KMS-11 (cell line): ENCODE results near the gene STAC3.

ENCODE experiments used
- H2AFZ ChIP-seq: fragments of 200-600 bp; sonication (generic); 2 replicates; pipeline ENCODE4 v1.6.1; 2016; ENCODE audit warnings: antibody characterized with exemption, mixed run types, low read depth
- H3K27ac ChIP-seq: fragments of 200-600 bp; sonication (generic); 2 replicates; pipeline ENCODE4 v1.6.1; 2016; ENCODE audit warnings: mild to moderate bottlenecking, mixed run types
- H3K27me3 ChIP-seq: fragments of 200-600 bp; sonication (generic); 2 replicates; pipeline ENCODE4 v1.6.1; 2017; ENCODE audit warnings: mild to moderate bottlenecking, low read depth, mixed run types, moderate library complexity; ENCODE audit not compliant: insufficient read depth
- H3K36me3 ChIP-seq: fragments of 200-600 bp; sonication (generic); 2 replicates; pipeline ENCODE4 v1.6.1; 2017; ENCODE audit warnings: mild to moderate bottlenecking, mixed run types; ENCODE audit not compliant: insufficient read depth
- H3K4me1 ChIP-seq: fragments of 200-600 bp; sonication (generic); 2 replicates; pipeline ENCODE4 v1.6.1; 2016; ENCODE audit warnings: mild to moderate bottlenecking, low read depth, mixed run types; ENCODE audit not compliant: poor library complexity, severe bottlenecking
- H3K4me2 ChIP-seq: fragments of 200-600 bp; sonication (generic); 2 replicates; pipeline ENCODE4 v1.7.0; 2016; ENCODE audit warnings: mild to moderate bottlenecking, mixed run types
- H3K4me3 ChIP-seq: fragments of 200-600 bp; sonication (generic); IDR thresholded peaks from 2 replicates; pipeline ENCODE4 v1.6.1; 2017; ENCODE audit warnings: low read depth, low read length, mixed read lengths; ENCODE audit not compliant: insufficient read depth
- H3K79me2 ChIP-seq: fragments of 200-600 bp; sonication (generic); 2 replicates; pipeline ENCODE4 v1.6.1; 2016; ENCODE audit warnings: low read depth, mixed run types; ENCODE audit not compliant: insufficient read depth
- H3K9ac ChIP-seq: fragments of 200-600 bp; sonication (generic); 2 replicates; pipeline ENCODE4 v1.6.1; 2016; ENCODE audit warnings: mild to moderate bottlenecking, mixed run types
- H4K20me1 ChIP-seq: fragments of 200-600 bp; sonication (generic); 2 replicates; pipeline ENCODE4 v1.6.1; 2016; ENCODE audit warnings: mild to moderate bottlenecking, mixed run types; ENCODE audit not compliant: insufficient read depth
- TF ChIP-seq, protein P1 (sequence below): fragments of 200-600 bp; sonication (generic); conservative IDR thresholded peaks from 2 replicates; pipeline ENCODE4 v1.6.1; 2017; ENCODE audit warnings: low read depth, mild to moderate bottlenecking, antibody characterized with exemption, low read length, moderate library complexity, mixed read lengths

Gene STAC3

DNA sequence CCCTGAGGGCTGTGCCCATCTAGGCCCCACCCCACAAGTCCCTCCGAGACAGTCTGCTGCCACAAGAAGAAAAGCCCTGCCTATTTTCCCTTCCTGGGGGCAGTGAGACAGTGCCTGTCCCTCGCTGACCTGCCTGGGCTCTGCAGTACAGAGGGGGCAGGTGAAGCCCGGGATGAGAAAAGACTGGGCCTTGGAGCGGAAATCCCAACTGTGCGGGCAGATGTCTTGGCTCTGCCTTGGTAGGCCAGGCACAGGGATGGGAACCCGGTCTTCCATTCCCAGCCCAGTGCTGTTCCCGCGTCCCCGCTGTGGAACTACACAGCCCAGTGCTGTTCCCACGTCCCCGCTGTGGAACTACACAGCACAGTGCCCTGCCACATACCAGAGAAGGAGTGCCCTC is 47.2 kb downstream of the STAC3 start:
- Histone ChIP-seq H2AFZ (no peak overlapping the region), H3K27ac (no peak overlapping the region), H3K4me1 (no peaks in the 10 kb centered on the region), H3K27me3 (peaks cover 53% of the 10 kb centered on the region; the same call in 1 of the 2 replicates), H3K79me2 (no peaks in the 10 kb centered on the region), H3K36me3 (no peaks in the 10 kb centered on the region), H3K4me3 (no peak overlapping the region), H3K4me2 (no peak overlapping the region), H3K9ac (no peak overlapping the region), H4K20me1 (no peaks in the 10 kb centered on the region)
- TF ChIP-seq, protein P1, sequence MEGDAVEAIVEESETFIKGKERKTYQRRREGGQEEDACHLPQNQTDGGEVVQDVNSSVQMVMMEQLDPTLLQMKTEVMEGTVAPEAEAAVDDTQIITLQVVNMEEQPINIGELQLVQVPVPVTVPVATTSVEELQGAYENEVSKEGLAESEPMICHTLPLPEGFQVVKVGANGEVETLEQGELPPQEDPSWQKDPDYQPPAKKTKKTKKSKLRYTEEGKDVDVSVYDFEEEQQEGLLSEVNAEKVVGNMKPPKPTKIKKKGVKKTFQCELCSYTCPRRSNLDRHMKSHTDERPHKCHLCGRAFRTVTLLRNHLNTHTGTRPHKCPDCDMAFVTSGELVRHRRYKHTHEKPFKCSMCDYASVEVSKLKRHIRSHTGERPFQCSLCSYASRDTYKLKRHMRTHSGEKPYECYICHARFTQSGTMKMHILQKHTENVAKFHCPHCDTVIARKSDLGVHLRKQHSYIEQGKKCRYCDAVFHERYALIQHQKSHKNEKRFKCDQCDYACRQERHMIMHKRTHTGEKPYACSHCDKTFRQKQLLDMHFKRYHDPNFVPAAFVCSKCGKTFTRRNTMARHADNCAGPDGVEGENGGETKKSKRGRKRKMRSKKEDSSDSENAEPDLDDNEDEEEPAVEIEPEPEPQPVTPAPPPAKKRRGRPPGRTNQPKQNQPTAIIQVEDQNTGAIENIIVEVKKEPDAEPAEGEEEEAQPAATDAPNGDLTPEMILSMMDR, result no peak

DNA sequence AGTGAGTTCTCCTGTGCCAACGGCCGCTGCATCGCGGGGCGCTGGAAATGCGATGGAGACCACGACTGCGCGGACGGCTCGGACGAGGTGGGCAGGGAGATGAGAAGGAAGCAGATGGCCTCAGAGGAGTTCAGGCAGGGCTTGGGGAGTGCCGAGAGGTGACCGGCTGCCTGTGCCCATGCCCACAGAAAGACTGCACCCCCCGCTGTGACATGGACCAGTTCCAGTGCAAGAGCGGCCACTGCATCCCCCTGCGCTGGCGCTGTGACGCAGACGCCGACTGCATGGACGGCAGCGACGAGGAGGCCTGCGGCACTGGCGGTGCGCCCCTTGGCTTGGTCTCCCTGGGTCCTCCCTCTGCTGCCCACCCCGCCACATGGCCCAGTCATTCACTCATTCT is 47.8 kb downstream of the STAC3 start:
- Histone ChIP-seq H3K9ac (no peak overlapping the region), H3K27ac (no peak overlapping the region), H3K4me1 (no peaks in the 10 kb centered on the region), H4K20me1 (no peaks in the 10 kb centered on the region), H2AFZ (no peak overlapping the region), H3K4me3 (no peak overlapping the region), H3K79me2 (no peaks in the 10 kb centered on the region), H3K36me3 (no peaks in the 10 kb centered on the region), H3K27me3 (peaks cover 57% of the 10 kb centered on the region; the same call in 1 of the 2 replicates), H3K4me2 (no peak overlapping the region)
- TF ChIP-seq, protein P1, result no peak

DNA sequence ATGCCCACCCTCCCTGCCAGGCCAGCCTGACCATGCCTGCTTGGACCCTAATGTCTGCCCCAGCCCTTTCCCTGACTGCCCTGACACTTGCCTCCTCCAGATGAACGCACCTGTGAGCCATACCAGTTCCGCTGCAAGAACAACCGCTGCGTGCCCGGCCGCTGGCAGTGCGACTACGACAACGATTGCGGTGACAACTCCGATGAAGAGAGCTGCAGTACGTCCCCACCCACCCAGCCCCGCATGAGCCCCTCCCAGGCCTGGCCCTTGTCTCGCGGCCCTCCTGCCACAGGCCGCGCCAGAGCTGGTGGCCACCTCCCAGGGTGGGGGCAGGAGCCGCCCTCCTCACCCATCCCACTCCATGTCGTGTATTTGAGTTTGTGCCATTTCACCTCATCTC is 48.7 kb downstream of the STAC3 start:
- Histone ChIP-seq H3K4me3 (no peak overlapping the region), H3K4me1 (no peaks in the 10 kb centered on the region), H3K79me2 (no peaks in the 10 kb centered on the region), H3K27ac (no peak overlapping the region), H3K9ac (no peak overlapping the region), H3K36me3 (no peaks in the 10 kb centered on the region), H2AFZ (no peak overlapping the region), H3K27me3 (peaks cover 62% of the 10 kb centered on the region; the same call in 1 of the 2 replicates), H4K20me1 (no peaks in the 10 kb centered on the region), H3K4me2 (no peak overlapping the region)
- TF ChIP-seq, protein P1, result no peak

DNA sequence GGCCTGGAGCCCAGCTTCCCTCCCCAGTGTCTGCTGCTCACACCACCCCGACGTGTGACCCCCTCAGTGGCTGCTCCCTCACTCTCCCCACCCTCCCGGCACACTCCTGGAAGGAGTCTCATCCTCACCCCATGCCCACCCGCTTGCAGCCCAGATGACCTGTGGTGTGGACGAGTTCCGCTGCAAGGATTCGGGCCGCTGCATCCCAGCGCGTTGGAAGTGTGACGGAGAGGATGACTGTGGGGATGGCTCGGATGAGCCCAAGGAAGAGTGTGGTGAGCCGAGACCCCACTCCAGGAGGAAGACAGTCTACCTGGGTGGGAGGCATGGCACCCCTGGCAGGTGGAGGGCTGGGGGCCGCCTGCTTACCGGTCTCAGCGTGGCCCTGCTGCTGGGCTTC is 49.4 kb downstream of the STAC3 start:
- Histone ChIP-seq H3K4me2 (no peak overlapping the region), H3K27ac (no peak overlapping the region), H3K79me2 (no peaks in the 10 kb centered on the region), H2AFZ (no peak overlapping the region), H3K9ac (no peak overlapping the region), H3K4me3 (no peak overlapping the region), H3K27me3 (peaks cover 64% of the 10 kb centered on the region), H3K4me1 (no peaks in the 10 kb centered on the region), H4K20me1 (no peaks in the 10 kb centered on the region), H3K36me3 (no peaks in the 10 kb centered on the region)
- TF ChIP-seq, protein P1, result no peak
